ENCODE data around the gene CORO2B.

- no peak for TF ChIP-seq CTCF (conservative IDR thresholded peaks at IDR 0.05; ENCODE audit: low read depth, low read length)
- TF ChIP-seq EZH2 (IDR thresholded peaks at IDR 0.05; ENCODE audit: borderline replicate concordance, low read depth, low read length, poor library complexity, severe bottlenecking) = no peak
Measured at GRCh38 chr15:68574629-68575028, 4.2 kb upstream of the CORO2B start.

Measured in A673 (cell line).